H1 (cell line): ENCODE results near the gene LCE2B.

Source experiments
- BRCA1 ChIP-seq: IDR thresholded peaks from 2 replicates; pipeline ENCODE4 v1.6.1; 2012; ENCODE audit warnings: low read depth, low read length, improper control_type of control experiment
- CHD2 ChIP-seq: IDR thresholded peaks from 2 replicates; pipeline ENCODE4 v1.6.1; 2012; ENCODE audit warnings: low read length, improper control_type of control experiment
- EP300 ChIP-seq, 2 experiments: IDR thresholded peaks; 1 replicate in 1 of 2; 2 replicates in 1 of 2; pipeline ENCODE4 v1.6.1; 2011 to 2012; ENCODE audit warnings: low read depth in 2 of 2, low read length in 2 of 2, mild to moderate bottlenecking in 2 of 2, borderline replicate concordance in 1 of 2, inconsistent platforms in 1 of 2, moderate library complexity in 1 of 2
- FOSL1 ChIP-seq: IDR thresholded peaks from 2 replicates; pipeline ENCODE4 v1.6.1; 2011; ENCODE audit warnings: mild to moderate bottlenecking, low read depth, low read length, moderate library complexity; ENCODE audit not compliant: insufficient read depth
- GTF2F1 ChIP-seq: IDR thresholded peaks from 2 replicates; pipeline ENCODE4 v1.6.1; 2012; ENCODE audit warnings: low read depth, low read length, improper control_type of control experiment, borderline replicate concordance
- JUND ChIP-seq: IDR thresholded peaks from 2 replicates; pipeline ENCODE4 v1.6.1; 2011; ENCODE audit warnings: mild to moderate bottlenecking, improper control_type of control experiment, low read length
- PHF8 ChIP-seq: fragments of 200-600 bp; sonication (generic); conservative IDR thresholded peaks from 2 replicates; pipeline ENCODE4 v1.7.1; 2012; ENCODE audit warnings: low read depth, mild to moderate bottlenecking, inconsistent platforms, low read length, moderate library complexity
- POLR2A ChIP-seq, 2 experiments: IDR thresholded peaks; 1 replicate in 1 of 2; 2 replicates in 1 of 2; pipeline ENCODE4 v1.6.1; 2011; ENCODE audit warnings: low read depth in 2 of 2, low read length in 2 of 2, mild to moderate bottlenecking in 2 of 2; ENCODE audit errors: control extremely low read depth in 1 of 2
- RAD21 ChIP-seq, 2 experiments: IDR thresholded peaks in 1 of 2; conservative IDR thresholded peaks in 1 of 2; 2 replicates each; pipeline ENCODE4 v1.6.1; 2011; ENCODE audit warnings: low read depth in 2 of 2, low read length in 2 of 2, improper control_type of control experiment in 1 of 2, inconsistent platforms in 1 of 2, mild to moderate bottlenecking in 1 of 2, moderate library complexity in 1 of 2
- SP2 ChIP-seq: IDR thresholded peaks from 2 replicates; pipeline ENCODE4 v1.6.1; 2012; ENCODE audit warnings: mild to moderate bottlenecking, low read length, inconsistent platforms
- TAF1 ChIP-seq: IDR thresholded peaks from 2 replicates; pipeline ENCODE4 v1.6.1; 2011; ENCODE audit warnings: mild to moderate bottlenecking, low read depth, low read length
- TCF12 ChIP-seq: IDR thresholded peaks from 2 replicates; pipeline ENCODE4 v1.6.1; 2011; ENCODE audit warnings: low read depth, mild to moderate bottlenecking, low read length
- ZNF274 ChIP-seq: IDR thresholded peaks from 2 replicates; pipeline ENCODE4 v1.7.0; 2012; ENCODE audit warnings: low read length, borderline replicate concordance; ENCODE audit errors: extremely low read depth
- TF ChIP-seq, protein P1 (sequence below), 3 experiments: IDR thresholded peaks; 1 replicate in 2 of 3; 2 replicates in 1 of 3; pipeline versions ENCODE4 v1.5.1 to v1.6.1; 2011; ENCODE audit warnings: low read length in 3 of 3, mild to moderate bottlenecking in 3 of 3, inconsistent platforms in 2 of 3, low read depth in 1 of 3, moderate library complexity in 1 of 3; ENCODE audit not compliant: insufficient read depth in 1 of 3; ENCODE audit errors: control extremely low read depth in 1 of 3

GRCh38 chr1:152645146-152645545, 40.8 kb upstream of the LCE2B start:
- TF ChIP-seq, protein P1, sequence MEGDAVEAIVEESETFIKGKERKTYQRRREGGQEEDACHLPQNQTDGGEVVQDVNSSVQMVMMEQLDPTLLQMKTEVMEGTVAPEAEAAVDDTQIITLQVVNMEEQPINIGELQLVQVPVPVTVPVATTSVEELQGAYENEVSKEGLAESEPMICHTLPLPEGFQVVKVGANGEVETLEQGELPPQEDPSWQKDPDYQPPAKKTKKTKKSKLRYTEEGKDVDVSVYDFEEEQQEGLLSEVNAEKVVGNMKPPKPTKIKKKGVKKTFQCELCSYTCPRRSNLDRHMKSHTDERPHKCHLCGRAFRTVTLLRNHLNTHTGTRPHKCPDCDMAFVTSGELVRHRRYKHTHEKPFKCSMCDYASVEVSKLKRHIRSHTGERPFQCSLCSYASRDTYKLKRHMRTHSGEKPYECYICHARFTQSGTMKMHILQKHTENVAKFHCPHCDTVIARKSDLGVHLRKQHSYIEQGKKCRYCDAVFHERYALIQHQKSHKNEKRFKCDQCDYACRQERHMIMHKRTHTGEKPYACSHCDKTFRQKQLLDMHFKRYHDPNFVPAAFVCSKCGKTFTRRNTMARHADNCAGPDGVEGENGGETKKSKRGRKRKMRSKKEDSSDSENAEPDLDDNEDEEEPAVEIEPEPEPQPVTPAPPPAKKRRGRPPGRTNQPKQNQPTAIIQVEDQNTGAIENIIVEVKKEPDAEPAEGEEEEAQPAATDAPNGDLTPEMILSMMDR (IDR thresholded peaks at IDR 0.05; ENCODE audit: control extremely low read depth in 1 of 3, insufficient read depth in 1 of 3, low read depth in 1 of 3, low read length in 3 of 3): no peak
- TF ChIP-seq PHF8 (no peak), ZNF274 (no peak), TCF12 (no peak), JUND (no peak), POLR2A (IDR thresholded peaks at IDR 0.05; ENCODE audit: control extremely low read depth in 1 of 2, low read depth in 2 of 2, low read length in 2 of 2) (no peak), EP300 (IDR thresholded peaks at IDR 0.05; ENCODE audit: borderline replicate concordance in 1 of 2, low read depth in 2 of 2, low read length in 2 of 2) (no peak), TAF1 (no peak), CHD2 (no peak), BRCA1 (no peak), GTF2F1 (no peak), RAD21 (IDR thresholded peaks at IDR 0.05 in 1 of 2, conservative IDR thresholded peaks at IDR 0.05 in 1 of 2; ENCODE audit: low read depth in 2 of 2, low read length in 2 of 2) (no peak), SP2 (no peak), FOSL1 (no peak)
